NCI-H526 treated with DMSO at 0.1 percent for 48 hours (cell line): ENCODE measurements around the gene MAGEB1.

Source experiments
- DNase-seq: peaks from one replicate; lab custom pipeline; 2025; lab: John Stamatoyannopoulos, UW

MAGEB1 gene

GRCh38 chrX:30296408-30297254, 49.7 kb downstream of the MAGEB1 start:
- no peak for DNase-seq

- DNase-seq, result no peak
These were observed 54.3 kb downstream of the MAGEB1 start for GRCh38 chrX:30301208-30301607.
